GM12878 (cell line): ENCODE data around the gene NCOA6.

ENCODE experiments used
- CEBPB ChIP-seq, 2 experiments: fragments of 150-350 bp in 1 of 2; IDR thresholded peaks; 2 replicates each; pipeline ENCODE4 v1.6.1; 2012 to 2014; ENCODE audit warnings: low read depth in 2 of 2, low read length in 2 of 2, borderline replicate concordance in 1 of 2, inconsistent platforms in 1 of 2
- CHD1 ChIP-seq: IDR thresholded peaks from 2 replicates; pipeline ENCODE4 v1.6.1; 2012; ENCODE audit warnings: low read depth, low read length, improper control_type of control experiment
- CTCF ChIP-seq, 3 experiments: IDR thresholded peaks in 2 of 3; conservative IDR thresholded peaks in 1 of 3; 2 replicates each; pipeline ENCODE4 v1.5.1; 2011; ENCODE audit warnings: low read depth in 3 of 3, low read length in 3 of 3, mild to moderate bottlenecking in 3 of 3, control low read depth in 2 of 3, moderate library complexity in 2 of 3, inconsistent platforms in 1 of 3, mixed read lengths in 1 of 3; ENCODE audit not compliant: control insufficient read depth in 2 of 3, insufficient read depth in 1 of 3; ENCODE audit errors: extremely low read depth in 1 of 3
- CUX1 ChIP-seq: IDR thresholded peaks from 2 replicates; pipeline ENCODE4 v1.6.1; 2012; ENCODE audit warnings: improper control_type of control experiment, low read depth, low read length; ENCODE audit not compliant: insufficient replicate concordance
- HCFC1 ChIP-seq: fragments of 150-350 bp; IDR thresholded peaks from 2 replicates; pipeline ENCODE4 v1.6.1; 2014; ENCODE audit warnings: low read length
- HDAC2 ChIP-seq: fragments of 200-600 bp; sonication (generic); IDR thresholded peaks from 2 replicates; pipeline ENCODE4 v1.6.1; 2017
- POLR2A ChIP-seq: IDR thresholded peaks from 2 replicates; pipeline ENCODE4 v1.6.1; 2011; ENCODE audit warnings: low read depth, mild to moderate bottlenecking, low read length
- ZNF217 ChIP-seq: fragments of 450-650 bp; IDR thresholded peaks from 2 replicates; pipeline ENCODE4 v1.6.1; 2017; ENCODE audit warnings: antibody characterized with exemption, mild to moderate bottlenecking

GRCh38 chr20:34680586-34681175 is 144.8 kb downstream of the NCOA6 start:
- TF ChIP-seq CUX1 = no peak
- TF ChIP-seq CHD1 = no peak
- TF ChIP-seq POLR2A = no peak
- no peak for TF ChIP-seq ZNF217
- no peak for TF ChIP-seq CTCF (IDR thresholded peaks at IDR 0.05 in 2 of 3, conservative IDR thresholded peaks at IDR 0.05 in 1 of 3; ENCODE audit: control insufficient read depth in 2 of 3, extremely low read depth in 1 of 3, insufficient read depth in 1 of 3, low read depth in 3 of 3, low read length in 3 of 3)
- TF ChIP-seq CEBPB (IDR thresholded peaks at IDR 0.05; ENCODE audit: borderline replicate concordance in 1 of 2, low read depth in 2 of 2, low read length in 2 of 2) = peak in 1 of 2 experiments; percentile 33; a peak in 1 of 4 replicates
- TF ChIP-seq HCFC1 = no peak
- no peak for TF ChIP-seq HDAC2
